SK-N-SH (cell line): Measurements from ENCODE around the gene EEF2K. TPM values are rescaled to one million over a fixed set of nuclear protein-coding genes. Genes with fewer than 3 reads are reported as not detected.

ENCODE experiments used
- CTCF ChIA-PET: fragments of 300-600, 350-600 bp; formaldehyde crosslinking; extraction: SDS; loops from one replicate; lab custom pipeline; 2021; lab: Yijun Ruan, JAX
- POLR2A ChIA-PET: fragments of 350-600 bp; sonication (Branson Sonifier 250); formaldehyde crosslinking; extraction: SDS; loops from one replicate; lab custom pipeline; 2020; ENCODE audit warnings: antibody characterized with exemption, inconsistent platforms; lab: Yijun Ruan, JAX
- DNase-seq: peaks from one replicate; pipeline ENCODE4 v3.0.0; 2012
- H2AFZ ChIP-seq: fragments of 200-600 bp; sonication (generic); 2 replicates; pipeline ENCODE4 v1.8.1; 2016; ENCODE audit warnings: antibody characterized with exemption, mild to moderate bottlenecking, low read depth
- H3F3A ChIP-seq: fragments of 200-600 bp; sonication (generic); replicated peaks from 2 replicates; pipeline ENCODE3; 2016; ENCODE audit warnings: antibody characterized with exemption, mild to moderate bottlenecking; ENCODE audit not compliant: insufficient read depth
- H3K27ac ChIP-seq, 2 experiments: fragments of 200-500 bp in 1 of 2; fragments of 200-600 bp in 1 of 2; sonication (Bioruptor generic) in 1 of 2; sonication (generic), shearing (Covaris generic) in 1 of 2; 2 replicates each; pipeline versions ENCODE4 v1.5.1 to v1.6.1; 2014 to 2016; ENCODE audit warnings: low read depth in 2 of 2, inconsistent platforms in 1 of 2, low read length in 1 of 2, mild to moderate bottlenecking in 1 of 2, mixed read lengths in 1 of 2
- H3K27me3 ChIP-seq: fragments of 200-600 bp; sonication (generic), shearing (Covaris generic); 2 replicates; pipeline ENCODE4 v1.6.1; 2016; ENCODE audit warnings: mixed run types; ENCODE audit not compliant: insufficient read depth
- H3K36me3 ChIP-seq, 2 experiments: fragments of 200-500 bp in 1 of 2; fragments of 200-600 bp in 1 of 2; sonication (Bioruptor generic) in 1 of 2; sonication (generic) in 1 of 2; replicated peaks in 1 of 2; 2 replicates each; pipeline versions ENCODE3 to v1.5.1; 2014 to 2016; ENCODE audit warnings: low read length in 1 of 2, mild to moderate bottlenecking in 1 of 2; ENCODE audit not compliant: insufficient read depth in 2 of 2, control insufficient read depth in 1 of 2
- H3K4me1 ChIP-seq, 2 experiments: fragments of 200-500 bp in 1 of 2; fragments of 200-600 bp in 1 of 2; sonication (Bioruptor generic) in 1 of 2; sonication (generic), shearing (Covaris generic) in 1 of 2; 2 replicates each; pipeline versions ENCODE4 v1.5.1 to v1.6.1; 2014 to 2016; ENCODE audit warnings: low read depth in 1 of 2, low read length in 1 of 2, mixed run types in 1 of 2; ENCODE audit not compliant: insufficient read depth in 2 of 2, control insufficient read depth in 1 of 2
- H3K4me2 ChIP-seq: fragments of 200-600 bp; sonication (generic), shearing (Covaris generic); 2 replicates; pipeline ENCODE4 v1.6.1; 2017; ENCODE audit warnings: mixed run types
- H3K4me3 ChIP-seq, 2 experiments: fragments of 200-500 bp in 1 of 2; fragments of 200-600 bp in 1 of 2; sonication (Bioruptor generic) in 1 of 2; sonication (generic), shearing (Covaris generic) in 1 of 2; 2 replicates each; pipeline versions ENCODE4 v1.5.1 to v1.8.1; 2014 to 2016; ENCODE audit warnings: low read depth in 2 of 2, inconsistent platforms in 1 of 2, low read length in 1 of 2, mild to moderate bottlenecking in 1 of 2, mixed read lengths in 1 of 2, moderate library complexity in 1 of 2
- H3K79me2 ChIP-seq: fragments of 200-600 bp; sonication (generic); 2 replicates; pipeline ENCODE4 v1.8.1; 2017; ENCODE audit warnings: mild to moderate bottlenecking; ENCODE audit not compliant: insufficient read depth
- H3K9ac ChIP-seq: fragments of 200-600 bp; sonication (generic); 2 replicates; pipeline ENCODE4 v1.6.1; 2017; ENCODE audit warnings: mixed run types
- H3K9me2 ChIP-seq: fragments of 200-600 bp; sonication (generic); 2 replicates; pipeline ENCODE4 v1.6.1; 2017; ENCODE audit warnings: mixed run types
- H3K9me3 ChIP-seq: fragments of 200-600 bp; sonication (generic); 2 replicates; pipeline ENCODE4 v1.6.1; 2017; ENCODE audit warnings: mixed run types, mild to moderate bottlenecking, moderate library complexity
- H4K20me1 ChIP-seq: fragments of 200-600 bp; sonication (generic); 2 replicates; pipeline ENCODE4 v1.6.1; 2017; ENCODE audit warnings: mild to moderate bottlenecking, mixed run types; ENCODE audit not compliant: insufficient read depth
- EP300 ChIP-seq, 2 experiments: IDR thresholded peaks; 2 replicates each; pipeline versions ENCODE4 v1.4.0 to v1.6.1; 2012; ENCODE audit warnings: borderline replicate concordance in 1 of 2, low read depth in 1 of 2, low read length in 1 of 2
- EZH2phosphoT487 ChIP-seq: fragments of 200-600 bp; sonication (generic); IDR thresholded peaks from 2 replicates; pipeline ENCODE4 v1.6.1; 2017; ENCODE audit warnings: low read depth, mixed run types, mild to moderate bottlenecking, antibody characterized with exemption, moderate library complexity, borderline replicate concordance
- FOSL2 ChIP-seq: IDR thresholded peaks from 2 replicates; pipeline ENCODE4 v1.4.0; 2012; ENCODE audit warnings: low read depth, mild to moderate bottlenecking, moderate library complexity, borderline replicate concordance
- FOXJ3 ChIP-seq: sonication (generic); formaldehyde crosslinking; IDR thresholded peaks from 2 replicates; pipeline ENCODE4 v1.5.1; 2020; ENCODE audit warnings: mild to moderate bottlenecking, missing genetic modification reagents
- FOXM1 ChIP-seq: IDR thresholded peaks from 2 replicates; pipeline ENCODE4 v1.4.0; 2012; ENCODE audit warnings: low read depth, mild to moderate bottlenecking
- GABPA ChIP-seq: IDR thresholded peaks from 2 replicates; pipeline ENCODE4 v1.4.0; 2012; ENCODE audit warnings: low read depth, mild to moderate bottlenecking
- GATA2 ChIP-seq: sonication (generic); formaldehyde crosslinking; IDR thresholded peaks from 2 replicates; pipeline ENCODE4 v1.5.0; 2020; ENCODE audit warnings: mild to moderate bottlenecking, missing genetic modification reagents
- JUND ChIP-seq: IDR thresholded peaks from 2 replicates; pipeline ENCODE4 v1.4.0; 2012
- MEF2A ChIP-seq: IDR thresholded peaks from 2 replicates; pipeline ENCODE4 v1.4.0; 2012; ENCODE audit warnings: low read depth, borderline replicate concordance
- MXI1 ChIP-seq: IDR thresholded peaks from 2 replicates; pipeline ENCODE4 v1.6.1; 2012; ENCODE audit warnings: mild to moderate bottlenecking, low read depth, low read length, improper control_type of control experiment
- NFIC ChIP-seq: IDR thresholded peaks from 2 replicates; pipeline ENCODE4 v1.4.0; 2012; ENCODE audit warnings: borderline replicate concordance
- POLR2AphosphoS5 ChIP-seq: IDR thresholded peaks from 2 replicates; pipeline ENCODE4 v1.6.1; 2012; ENCODE audit warnings: low read depth, low read length
- RCOR1 ChIP-seq: fragments of 150-350 bp; IDR thresholded peaks from 2 replicates; pipeline ENCODE4 v1.6.1; 2017; ENCODE audit warnings: antibody characterized with exemption, low read length
- TCF12 ChIP-seq: IDR thresholded peaks from 2 replicates; pipeline ENCODE4 v1.4.0; 2012
- USF1 ChIP-seq: IDR thresholded peaks from 2 replicates; pipeline ENCODE4 v1.4.0; 2012; ENCODE audit warnings: low read depth, borderline replicate concordance
- YY1 ChIP-seq: IDR thresholded peaks from 2 replicates; pipeline ENCODE4 v1.4.0; 2012; ENCODE audit warnings: low read depth, mild to moderate bottlenecking
- ZBTB33 ChIP-seq: IDR thresholded peaks from 2 replicates; pipeline ENCODE4 v1.4.0; 2012; ENCODE audit warnings: low read depth, borderline replicate concordance
- WGBS: methylation state at CpG from one replicate; pipeline ENCODE4 v1.1.6; 2017; ENCODE audit warnings: low lambda C conversion rate; 5-methylcytosine and 5-hydroxymethylcytosine counted together
- polyA plus RNA-seq, 3 experiments: library from polyadenylated mRNA; depleted of rRNA; stranded (reverse); fragments of >200 nt; gene quantifications; 2 replicates each; pipeline ENCODE4 v1.2.3, GENCODE V29; 2012
- TF ChIP-seq, protein P1 (sequence below): fragments of 200-600 bp; sonication (generic); IDR thresholded peaks from 2 replicates; pipeline ENCODE4 v1.6.1; 2017; ENCODE audit warnings: antibody characterized with exemption, mild to moderate bottlenecking, moderate library complexity
- TF ChIP-seq, protein P2 (sequence below): fragments of 150-350 bp; IDR thresholded peaks from 2 replicates; pipeline ENCODE4 v1.6.1; 2017; ENCODE audit warnings: antibody characterized with exemption, low read length, low read depth, borderline replicate concordance
- TF ChIP-seq, protein P3 (sequence below): IDR thresholded peaks from 2 replicates; pipeline ENCODE4; 2012

EEF2K gene
- polyA plus RNA-seq, 1 of the 3 experiments (the other 2 are of a cell fraction), result 8.0 TPM

- Histone ChIP-seq H3K9me3 (no peaks in the 10 kb centered on the region), H3K4me1 (peaks cover 0 to 3% of the 10 kb centered on the region in 2 experiments; a peak in 1 of 4 replicates), H3K36me3 (peaks cover 7 to 17% of the 10 kb centered on the region in 2 experiments), H3K9ac (no peak overlapping the region), H3F3A (no peaks in the 10 kb centered on the region), H2AFZ (no peak overlapping the region), H3K27me3 (no peaks in the 10 kb centered on the region), H3K79me2 (no peaks in the 10 kb centered on the region), H4K20me1 (no peaks in the 10 kb centered on the region), H3K9me2 (no peaks in the 10 kb centered on the region), H3K27ac (no peak overlapping the region), H3K4me2 (no peak overlapping the region), H3K4me3 (no peak overlapping the region)
- DNase-seq, result no peak
- TF ChIP-seq, protein P1, sequence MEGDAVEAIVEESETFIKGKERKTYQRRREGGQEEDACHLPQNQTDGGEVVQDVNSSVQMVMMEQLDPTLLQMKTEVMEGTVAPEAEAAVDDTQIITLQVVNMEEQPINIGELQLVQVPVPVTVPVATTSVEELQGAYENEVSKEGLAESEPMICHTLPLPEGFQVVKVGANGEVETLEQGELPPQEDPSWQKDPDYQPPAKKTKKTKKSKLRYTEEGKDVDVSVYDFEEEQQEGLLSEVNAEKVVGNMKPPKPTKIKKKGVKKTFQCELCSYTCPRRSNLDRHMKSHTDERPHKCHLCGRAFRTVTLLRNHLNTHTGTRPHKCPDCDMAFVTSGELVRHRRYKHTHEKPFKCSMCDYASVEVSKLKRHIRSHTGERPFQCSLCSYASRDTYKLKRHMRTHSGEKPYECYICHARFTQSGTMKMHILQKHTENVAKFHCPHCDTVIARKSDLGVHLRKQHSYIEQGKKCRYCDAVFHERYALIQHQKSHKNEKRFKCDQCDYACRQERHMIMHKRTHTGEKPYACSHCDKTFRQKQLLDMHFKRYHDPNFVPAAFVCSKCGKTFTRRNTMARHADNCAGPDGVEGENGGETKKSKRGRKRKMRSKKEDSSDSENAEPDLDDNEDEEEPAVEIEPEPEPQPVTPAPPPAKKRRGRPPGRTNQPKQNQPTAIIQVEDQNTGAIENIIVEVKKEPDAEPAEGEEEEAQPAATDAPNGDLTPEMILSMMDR, result no peak
- TF ChIP-seq GABPA (no peak), FOXM1 (no peak), ZBTB33 (no peak), EP300 (IDR thresholded peaks at IDR 0.05; ENCODE audit: borderline replicate concordance in 1 of 2, low read depth in 1 of 2, low read length in 1 of 2) (no peak), RCOR1 (no peak), MXI1 (no peak), MEF2A (no peak), GATA2 (CRISPR knock-in tag) (no peak)
- TF ChIP-seq, protein P2, sequence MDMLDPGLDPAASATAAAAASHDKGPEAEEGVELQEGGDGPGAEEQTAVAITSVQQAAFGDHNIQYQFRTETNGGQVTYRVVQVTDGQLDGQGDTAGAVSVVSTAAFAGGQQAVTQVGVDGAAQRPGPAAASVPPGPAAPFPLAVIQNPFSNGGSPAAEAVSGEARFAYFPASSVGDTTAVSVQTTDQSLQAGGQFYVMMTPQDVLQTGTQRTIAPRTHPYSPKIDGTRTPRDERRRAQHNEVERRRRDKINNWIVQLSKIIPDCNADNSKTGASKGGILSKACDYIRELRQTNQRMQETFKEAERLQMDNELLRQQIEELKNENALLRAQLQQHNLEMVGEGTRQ, result no peak
- POLR2A ChIA-PET, result no interaction called here
- WGBS, result 94% methylated on average over 3 of the region's 3 CpGs
- CTCF ChIA-PET, result no interaction called here
Observed at GRCh38 chr16:22270525-22270924, 64.4 kb downstream of the EEF2K start.

DNA sequence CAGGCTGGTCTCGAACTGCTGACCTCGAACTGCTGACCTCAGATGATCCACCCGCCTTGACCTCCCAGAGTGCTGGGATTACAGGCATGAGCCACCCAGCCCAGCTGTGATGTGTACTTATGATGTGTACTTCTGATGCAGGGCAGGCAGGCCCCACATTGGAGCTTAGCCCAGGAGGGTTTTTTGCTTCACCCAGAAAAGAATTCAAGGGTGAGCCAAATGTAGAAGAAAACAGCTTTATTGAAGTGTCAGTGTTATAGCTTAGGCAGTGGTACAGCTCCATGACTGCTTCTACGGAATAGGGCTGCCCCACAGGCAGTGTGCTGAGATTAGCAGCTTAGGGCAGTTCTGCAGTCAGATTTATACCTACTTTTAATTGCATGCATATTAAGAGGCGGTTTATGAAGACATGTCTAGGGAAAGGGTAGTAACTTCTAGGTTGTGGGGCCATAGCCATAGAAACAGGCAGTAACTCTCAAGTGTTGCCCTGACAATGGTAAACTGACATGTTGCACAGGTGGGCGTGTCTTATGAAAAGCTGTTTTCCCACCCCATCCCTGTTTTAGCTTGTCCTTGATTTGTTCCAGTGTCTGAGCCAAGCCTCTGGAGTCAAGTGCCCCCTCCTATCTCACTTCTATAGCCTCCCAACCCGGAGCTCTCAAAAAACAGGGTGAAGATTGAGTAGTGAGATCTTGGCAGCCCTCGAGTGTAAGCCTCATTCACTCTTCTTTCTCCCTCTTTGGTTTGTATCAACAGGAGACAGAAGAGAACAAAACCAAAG, 67.0 kb downstream of the EEF2K start:
- 85% methylated on average over 8 of the region's 8 CpGs for WGBS
- Histone ChIP-seq H3K4me1 (no peaks in the 10 kb centered on the region), H3K4me3 (no peak overlapping the region), H3K4me2 (no peak overlapping the region), H3K27ac (no peak overlapping the region), H3K36me3 (peaks cover 5 to 17% of the 10 kb centered on the region in 2 experiments), H3F3A (no peaks in the 10 kb centered on the region), H4K20me1 (no peaks in the 10 kb centered on the region), H2AFZ (no peak overlapping the region), H3K9ac (no peak overlapping the region), H3K27me3 (no peaks in the 10 kb centered on the region), H3K9me3 (no peaks in the 10 kb centered on the region), H3K9me2 (no peaks in the 10 kb centered on the region), H3K79me2 (no peaks in the 10 kb centered on the region)
- POLR2A ChIA-PET, result no interaction called here
- DNase-seq, result no peak
- CTCF ChIA-PET, result interaction anchor here (1.9 kb wide), 1 partner anchor 23 kb away, joined by 5 read pairs; no protein-coding TSS in a partner anchor
- TF ChIP-seq GABPA (no peak), EZH2phosphoT487 (no peak), NFIC (no peak), FOXM1 (no peak), POLR2AphosphoS5 (no peak), USF1 (no peak), MXI1 (no peak), YY1 (no peak), FOXJ3 (no peak), JUND (no peak), FOSL2 (no peak), TCF12 (no peak)
- TF ChIP-seq, protein P3, sequence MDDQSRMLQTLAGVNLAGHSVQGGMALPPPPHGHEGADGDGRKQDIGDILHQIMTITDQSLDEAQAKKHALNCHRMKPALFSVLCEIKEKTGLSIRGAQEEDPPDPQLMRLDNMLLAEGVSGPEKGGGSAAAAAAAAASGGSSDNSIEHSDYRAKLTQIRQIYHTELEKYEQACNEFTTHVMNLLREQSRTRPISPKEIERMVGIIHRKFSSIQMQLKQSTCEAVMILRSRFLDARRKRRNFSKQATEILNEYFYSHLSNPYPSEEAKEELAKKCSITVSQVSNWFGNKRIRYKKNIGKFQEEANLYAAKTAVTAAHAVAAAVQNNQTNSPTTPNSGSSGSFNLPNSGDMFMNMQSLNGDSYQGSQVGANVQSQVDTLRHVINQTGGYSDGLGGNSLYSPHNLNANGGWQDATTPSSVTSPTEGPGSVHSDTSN, result no peak
